ENCODE data around the gene ZP1.

Gene ZP1

GRCh38 chr11:60913793-60914632 is 46.7 kb downstream of the ZP1 start, which contains the start of gene TMEM109:
Gene TMEM109 (plus strand): TSS chr11:60914158. CDS start chr11:60919694, 5,536 bp downstream.
- in situ Hi-C loops (cut with HindIII; ENCODE audit: low pct_unique_long_range_greater_than_20kb, low sequenced_read_pairs): no loop called here
- peak; percentile 95 to 97 for DNase-seq (ENCODE audit: low read depth in 1 of 2, low spot score in 1 of 2)
- no peak for TF ChIP-seq JUND (IDR thresholded peaks at IDR 0.05; ENCODE audit: low read depth)

- no peak for TF ChIP-seq JUND (IDR thresholded peaks at IDR 0.05; ENCODE audit: low read depth)
- peak in 1 of 2 experiments; percentile 27 for DNase-seq (ENCODE audit: low read depth in 1 of 2, low spot score in 1 of 2)
- in situ Hi-C loops (cut with HindIII; ENCODE audit: low pct_unique_long_range_greater_than_20kb, low sequenced_read_pairs): no loop called here
Observed at GRCh38 chr11:60914633-60915247, 47.4 kb downstream of the ZP1 start.

GRCh38 chr11:60915248-60915914 is 48.0 kb downstream of the ZP1 start:
- peak; percentile 82 to 86 for DNase-seq (ENCODE audit: low read depth in 1 of 2, low spot score in 1 of 2)
- in situ Hi-C loops (cut with HindIII; ENCODE audit: low pct_unique_long_range_greater_than_20kb, low sequenced_read_pairs): no loop called here
- TF ChIP-seq JUND (IDR thresholded peaks at IDR 0.05; ENCODE audit: low read depth): no peak

GRCh38 chr11:60916669-60917206 is 49.4 kb downstream of the ZP1 start:
- in situ Hi-C loops (cut with HindIII; ENCODE audit: low pct_unique_long_range_greater_than_20kb, low sequenced_read_pairs): no loop called here
- no peak for DNase-seq (ENCODE audit: low read depth in 1 of 2, low spot score in 1 of 2)
- no peak for TF ChIP-seq JUND (IDR thresholded peaks at IDR 0.05; ENCODE audit: low read depth)

- TF ChIP-seq JUND (IDR thresholded peaks at IDR 0.05; ENCODE audit: low read depth): no peak
- no peak for DNase-seq (ENCODE audit: low read depth in 1 of 2, low spot score in 1 of 2)
- in situ Hi-C loops (cut with HindIII; ENCODE audit: low pct_unique_long_range_greater_than_20kb, low sequenced_read_pairs): no loop called here
Observed at GRCh38 chr11:60917267-60917666, 49.9 kb downstream of the ZP1 start.

GRCh38 chr11:60918251-60918938 is 51.1 kb downstream of the ZP1 start:
- no peak for DNase-seq (ENCODE audit: low read depth in 1 of 2, low spot score in 1 of 2)
- in situ Hi-C loops (cut with HindIII; ENCODE audit: low pct_unique_long_range_greater_than_20kb, low sequenced_read_pairs): no loop called here
- no peak for TF ChIP-seq JUND (IDR thresholded peaks at IDR 0.05; ENCODE audit: low read depth)

- DNase-seq (ENCODE audit: low read depth in 1 of 2, low spot score in 1 of 2): no peak
- in situ Hi-C loops (cut with HindIII; ENCODE audit: low pct_unique_long_range_greater_than_20kb, low sequenced_read_pairs): no loop called here
- no peak for TF ChIP-seq JUND (IDR thresholded peaks at IDR 0.05; ENCODE audit: low read depth)
Observed at GRCh38 chr11:60918939-60919265, 51.6 kb downstream of the ZP1 start.

GRCh38 chr11:60919320-60919719 is 52.0 kb downstream of the ZP1 start:
- no peak for DNase-seq (ENCODE audit: low read depth in 1 of 2, low spot score in 1 of 2)
- no peak for TF ChIP-seq JUND (IDR thresholded peaks at IDR 0.05; ENCODE audit: low read depth)

GRCh38 chr11:60919956-60920355 is 52.6 kb downstream of the ZP1 start:
- DNase-seq (ENCODE audit: low read depth in 1 of 2, low spot score in 1 of 2): no peak
- in situ Hi-C loops (cut with HindIII; ENCODE audit: low pct_unique_long_range_greater_than_20kb, low sequenced_read_pairs): no loop called here
- no peak for TF ChIP-seq JUND (IDR thresholded peaks at IDR 0.05; ENCODE audit: low read depth)

More at GRCh38 chr11:60919320-60919719, 52.0 kb downstream of the ZP1 start:
- in situ Hi-C loops (cut with HindIII; ENCODE audit: low pct_unique_long_range_greater_than_20kb, low sequenced_read_pairs): no loop called here

- TF ChIP-seq JUND (IDR thresholded peaks at IDR 0.05; ENCODE audit: low read depth): no peak
- no peak for DNase-seq (ENCODE audit: low read depth in 1 of 2, low spot score in 1 of 2)
- in situ Hi-C loops (cut with HindIII; ENCODE audit: low pct_unique_long_range_greater_than_20kb, low sequenced_read_pairs): no loop called here
Observed at GRCh38 chr11:60921259-60921658, 53.9 kb downstream of the ZP1 start.

- DNase-seq (ENCODE audit: low read depth in 1 of 2, low spot score in 1 of 2): no peak
- in situ Hi-C loops (cut with HindIII; ENCODE audit: low pct_unique_long_range_greater_than_20kb, low sequenced_read_pairs): no loop called here
- no peak for TF ChIP-seq JUND (IDR thresholded peaks at IDR 0.05; ENCODE audit: low read depth)
Observed at GRCh38 chr11:60921777-60922335, 54.5 kb downstream of the ZP1 start.

- TF ChIP-seq JUND (IDR thresholded peaks at IDR 0.05; ENCODE audit: low read depth): no peak
- DNase-seq (ENCODE audit: low read depth in 1 of 2, low spot score in 1 of 2): no peak
- in situ Hi-C loops (cut with HindIII; ENCODE audit: low pct_unique_long_range_greater_than_20kb, low sequenced_read_pairs): no loop called here
Observed at GRCh38 chr11:60922906-60923305, 55.6 kb downstream of the ZP1 start.
